ENCODE results near the gene BRWD1. TPM values are rescaled to one million over a fixed set of nuclear protein-coding genes. Genes with fewer than 3 reads are reported as not detected.

The BRWD1 gene
- total and polyA plus RNA-seq, 2 of the 13 experiments (the other 11 are each of a cell fraction or from before 2014, with no cell fraction given), result 13.9 to 28.0 TPM

DNA sequence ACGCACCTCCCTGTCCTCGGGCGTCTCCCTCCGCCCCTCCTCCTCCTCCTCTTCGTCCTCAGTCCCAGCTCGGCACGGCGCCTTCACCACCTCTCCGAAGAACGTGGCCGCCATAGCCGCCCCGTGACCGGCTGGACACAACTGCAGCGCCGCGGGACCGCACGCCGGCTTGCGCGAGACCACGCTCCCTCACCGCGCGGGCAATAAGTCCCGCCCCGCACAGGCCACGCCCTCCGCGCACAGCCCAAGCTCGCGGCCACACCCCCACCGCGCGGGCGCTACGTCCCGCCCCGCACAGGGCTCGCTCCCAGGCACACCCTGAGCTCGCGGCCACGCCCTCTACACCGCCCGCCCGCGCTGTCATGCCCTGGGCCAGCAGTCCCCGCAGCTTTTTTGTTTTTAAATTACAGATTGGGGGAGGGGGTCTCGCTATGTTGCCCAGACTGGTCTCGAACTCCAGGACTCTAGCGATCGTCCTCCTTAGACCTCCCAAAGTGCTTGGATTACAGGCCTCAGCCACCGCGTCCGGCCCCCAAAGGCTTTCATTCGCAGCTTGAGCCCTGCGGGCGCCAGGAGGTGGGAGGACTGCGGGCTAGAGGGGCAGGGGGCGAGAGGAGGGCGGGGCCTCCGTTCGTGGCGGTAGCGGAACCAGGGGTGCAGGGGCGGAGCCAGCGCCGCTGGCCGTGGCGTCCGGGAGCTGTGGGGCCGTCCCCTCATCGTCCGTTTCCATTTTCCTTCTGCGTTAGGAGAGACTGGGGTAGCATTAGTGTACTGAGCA, 130.0 kb downstream of the BRWD1 start, which contains the start of gene PSMG1 (continued):
- TF ChIP-seq KMT2A (CRISPR knock-in tag; IDR thresholded peaks at IDR 0.05), result peak; percentile 75
- peak; percentile 4; the same call in 1 of the 2 replicates for TF ChIP-seq ZNF773 (CRISPR knock-in tag; IDR thresholded peaks at IDR 0.05; ENCODE audit: borderline replicate concordance)
- no peak for TF ChIP-seq ZNF781 (CRISPR knock-in tag; IDR thresholded peaks at IDR 0.05; ENCODE audit: borderline replicate concordance, not compliant biosample characterization)
- TF ChIP-seq ARNTL (CRISPR knock-in tag; IDR thresholded peaks at IDR 0.05), result 0 out of 2 replicates have a peak, but pooled peaks have one; percentile 55
- peak; percentile 93 for TF ChIP-seq ZSCAN9 (CRISPR knock-in tag; IDR thresholded peaks at IDR 0.05; ENCODE audit: borderline replicate concordance)
- no peak; the same call in 1 of the 2 replicates for TF ChIP-seq ZBTB20 (CRISPR knock-in tag; IDR thresholded peaks at IDR 0.05; ENCODE audit: borderline replicate concordance, low read depth)
- TF ChIP-seq CCAR2 (optimal IDR thresholded peaks at IDR 0.05; ENCODE audit: low read depth, low read length), result no peak
- TF ChIP-seq, protein P1, sequence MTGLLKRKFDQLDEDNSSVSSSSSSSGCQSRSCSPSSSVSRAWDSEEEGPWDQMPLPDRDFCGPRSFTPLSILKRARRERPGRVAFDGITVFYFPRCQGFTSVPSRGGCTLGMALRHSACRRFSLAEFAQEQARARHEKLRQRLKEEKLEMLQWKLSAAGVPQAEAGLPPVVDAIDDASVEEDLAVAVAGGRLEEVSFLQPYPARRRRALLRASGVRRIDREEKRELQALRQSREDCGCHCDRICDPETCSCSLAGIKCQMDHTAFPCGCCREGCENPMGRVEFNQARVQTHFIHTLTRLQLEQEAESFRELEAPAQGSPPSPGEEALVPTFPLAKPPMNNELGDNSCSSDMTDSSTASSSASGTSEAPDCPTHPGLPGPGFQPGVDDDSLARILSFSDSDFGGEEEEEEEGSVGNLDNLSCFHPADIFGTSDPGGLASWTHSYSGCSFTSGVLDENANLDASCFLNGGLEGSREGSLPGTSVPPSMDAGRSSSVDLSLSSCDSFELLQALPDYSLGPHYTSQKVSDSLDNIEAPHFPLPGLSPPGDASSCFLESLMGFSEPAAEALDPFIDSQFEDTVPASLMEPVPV (CRISPR knock-in tag; IDR thresholded peaks at IDR 0.05), result no peak
- TF ChIP-seq, protein P2, sequence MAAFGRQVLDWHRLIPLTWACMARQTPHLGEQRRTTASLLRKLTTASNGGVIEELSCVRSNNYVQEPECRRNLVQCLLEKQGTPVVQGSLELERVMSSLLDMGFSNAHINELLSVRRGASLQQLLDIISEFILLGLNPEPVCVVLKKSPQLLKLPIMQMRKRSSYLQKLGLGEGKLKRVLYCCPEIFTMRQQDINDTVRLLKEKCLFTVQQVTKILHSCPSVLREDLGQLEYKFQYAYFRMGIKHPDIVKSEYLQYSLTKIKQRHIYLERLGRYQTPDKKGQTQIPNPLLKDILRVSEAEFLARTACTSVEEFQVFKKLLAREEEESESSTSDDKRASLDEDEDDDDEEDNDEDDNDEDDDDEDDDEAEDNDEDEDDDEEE (CRISPR knock-in tag; IDR thresholded peaks at IDR 0.05), result peak; percentile 88
- 0 out of 2 replicates have a peak, but pooled peaks have one; percentile 38 for TF ChIP-seq MEIS1 (CRISPR knock-in tag; IDR thresholded peaks at IDR 0.05; ENCODE audit: borderline replicate concordance)
- TF ChIP-seq MAZ (IDR thresholded peaks at IDR 0.05; ENCODE audit: borderline replicate concordance, low read depth, low read length), result peak; percentile 51; the same call in 1 of the 2 replicates
- peak; percentile 21; the same call in 1 of the 2 replicates for TF ChIP-seq MAZ (CRISPR knock-in tag; IDR thresholded peaks at IDR 0.05; ENCODE audit: low read depth)
- peak; percentile 56; the same call in 1 of the 2 replicates for TF ChIP-seq RFXANK (CRISPR knock-in tag; IDR thresholded peaks at IDR 0.05)
- TF ChIP-seq SOX6 (IDR thresholded peaks at IDR 0.05), result no peak
- peak; percentile 27 for TF ChIP-seq SOX6 (CRISPR knock-in tag; IDR thresholded peaks at IDR 0.05)
- peak; percentile 65; the same call in 1 of the 2 replicates for TF ChIP-seq ZNF558 (CRISPR knock-in tag; IDR thresholded peaks at IDR 0.05; ENCODE audit: borderline replicate concordance)
- TF ChIP-seq AGO2 (optimal IDR thresholded peaks at IDR 0.05; ENCODE audit: low read depth, low read length), result peak; percentile 99
- peak; percentile 59; the same call in 1 of the 2 replicates for TF ChIP-seq ZNF138 (CRISPR knock-in tag; IDR thresholded peaks at IDR 0.05; ENCODE audit: low read depth)
- peak; percentile 38; the same call in 1 of the 2 replicates for TF ChIP-seq RFXAP (CRISPR knock-in tag; IDR thresholded peaks at IDR 0.05; ENCODE audit: borderline replicate concordance)
- no peak for TF ChIP-seq MTF2 (CRISPR knock-in tag; IDR thresholded peaks at IDR 0.05; ENCODE audit: borderline replicate concordance)
- 0 out of 2 replicates have a peak, but pooled peaks have one; percentile 10 for TF ChIP-seq IRF2 (CRISPR knock-in tag; IDR thresholded peaks at IDR 0.05)
- no peak for TF ChIP-seq TRIM24 (CRISPR knock-in tag; IDR thresholded peaks at IDR 0.05)
- TF ChIP-seq ZNF263 (CRISPR knock-in tag; IDR thresholded peaks at IDR 0.05), result peak; percentile 59
- no peak for TF ChIP-seq TOE1 (CRISPR knock-in tag; IDR thresholded peaks at IDR 0.05)
- peak; percentile 96; the same call in 1 of the 2 replicates for TF ChIP-seq PAX8 (CRISPR knock-in tag; IDR thresholded peaks at IDR 0.05; ENCODE audit: borderline replicate concordance)
- TF ChIP-seq SNRNP70 (IDR thresholded peaks at IDR 0.05; ENCODE audit: low read depth, low read length), result 0 out of 2 replicates have a peak, but pooled peaks have one; percentile 60
